ENCODE measurements around the gene RTN4RL1. TPM values are rescaled to one million over a fixed set of nuclear protein-coding genes. Genes with fewer than 3 reads are reported as not detected.
A peak's percentile ranks its signal among the peaks of the same experiment; 100 is the strongest.

Gene RTN4RL1
- total and polyA plus RNA-seq, 2 of the 13 experiments (the other 11 are each of a cell fraction or from before 2014, with no cell fraction given): 0.01 TPM; not detected in 1

DNA sequence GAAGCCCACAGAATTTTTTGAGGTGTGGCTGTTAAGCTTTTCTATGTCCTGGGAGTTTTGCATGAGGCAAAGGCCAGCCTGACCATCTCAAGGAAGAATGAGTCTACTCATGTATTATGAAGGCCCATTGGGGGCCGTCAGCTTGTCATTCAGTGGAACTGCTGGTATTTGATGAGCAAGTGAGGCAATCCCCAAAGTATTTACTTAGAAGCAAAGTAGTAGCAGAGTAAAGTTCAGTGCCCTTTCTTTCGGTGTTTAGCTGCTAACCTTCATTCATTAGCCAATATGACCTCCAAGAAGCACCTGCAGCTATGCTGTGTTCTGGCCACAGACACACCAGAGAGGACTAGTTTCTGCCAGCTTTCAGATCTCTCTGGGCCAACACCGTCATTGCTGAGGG is 115.1 kb downstream of the RTN4RL1 start (continued):
- TF ChIP-seq PITX1 (CRISPR knock-in tag; IDR thresholded peaks at IDR 0.05): no peak
- TF ChIP-seq TBX3 (IDR thresholded peaks at IDR 0.05; ENCODE audit: borderline replicate concordance): 0 out of 2 replicates have a peak, but pooled peaks have one; percentile 10
- no peak for TF ChIP-seq RELA (CRISPR knock-in tag; IDR thresholded peaks at IDR 0.05)
- TF ChIP-seq, protein P1, sequence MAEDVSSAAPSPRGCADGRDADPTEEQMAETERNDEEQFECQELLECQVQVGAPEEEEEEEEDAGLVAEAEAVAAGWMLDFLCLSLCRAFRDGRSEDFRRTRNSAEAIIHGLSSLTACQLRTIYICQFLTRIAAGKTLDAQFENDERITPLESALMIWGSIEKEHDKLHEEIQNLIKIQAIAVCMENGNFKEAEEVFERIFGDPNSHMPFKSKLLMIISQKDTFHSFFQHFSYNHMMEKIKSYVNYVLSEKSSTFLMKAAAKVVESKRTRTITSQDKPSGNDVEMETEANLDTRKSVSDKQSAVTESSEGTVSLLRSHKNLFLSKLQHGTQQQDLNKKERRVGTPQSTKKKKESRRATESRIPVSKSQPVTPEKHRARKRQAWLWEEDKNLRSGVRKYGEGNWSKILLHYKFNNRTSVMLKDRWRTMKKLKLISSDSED (CRISPR knock-in tag; IDR thresholded peaks at IDR 0.05): no peak

DNA sequence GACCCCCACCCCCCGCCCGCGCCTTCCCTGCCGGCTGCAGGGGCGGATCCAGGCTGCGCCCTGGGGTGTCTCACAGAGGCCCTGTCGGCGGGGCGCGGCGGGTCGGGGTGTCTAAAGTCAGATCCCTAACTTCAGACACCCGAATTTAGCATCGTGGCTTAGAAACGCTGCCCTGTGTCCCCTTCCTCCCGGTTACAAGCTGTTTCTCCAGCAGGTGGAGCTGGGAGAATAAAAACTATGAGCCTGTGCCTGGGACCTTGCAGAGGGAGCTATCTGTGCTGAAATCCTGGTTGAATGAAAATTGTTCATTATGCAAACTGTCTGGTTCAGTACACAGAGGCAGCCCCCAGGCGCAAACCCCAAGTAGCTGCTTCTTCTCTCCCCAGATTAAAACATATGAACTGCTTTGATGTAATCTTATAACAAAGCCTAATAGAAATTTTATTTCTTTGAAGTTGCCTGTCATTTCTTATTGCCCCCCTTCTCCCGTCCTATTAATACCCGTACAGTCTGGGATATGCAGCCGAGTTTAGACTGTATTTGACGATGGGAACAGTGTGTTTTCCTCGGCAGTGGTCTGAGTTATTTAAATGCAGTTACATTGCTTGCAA is 116.3 kb downstream of the RTN4RL1 start:
- DNase-seq (ENCODE audit: low spot score): peak; percentile 72
- Histone ChIP-seq H3K9me3 (ENCODE audit: low read length) (no peaks in the 10 kb centered on the region), H3K79me2 (ENCODE audit: insufficient read depth, low read length) (no peaks in the 10 kb centered on the region), H3K9ac (ENCODE audit: insufficient read depth, low read depth, low read length) (no peak overlapping the region), H3K27me3 (ENCODE audit: control insufficient read depth in 1 of 2, insufficient read depth in 2 of 2, low read length in 2 of 2) (peaks cover 1 to 47% of the 10 kb centered on the region in 2 experiments; a peak in 4 of 5 replicates), H3K4me2 (ENCODE audit: low read depth, low read length) (no peak overlapping the region), H2AFZ (ENCODE audit: low read length) (no peak overlapping the region), H3K27ac (ENCODE audit: extremely low read length, insufficient read depth, low read length) (no peak overlapping the region), H3K4me3 (replicated peaks in 1 of 3; ENCODE audit: insufficient read depth in 1 of 3, low read depth in 2 of 3, low read length in 3 of 3) (no peak overlapping the region), H4K20me1 (ENCODE audit: insufficient read depth, low read length) (no peaks in the 10 kb centered on the region), H3K4me1 (ENCODE audit: insufficient read depth, low read length) (peaks cover 42% of the 10 kb centered on the region), H3K36me3 (replicated peaks in 1 of 2; ENCODE audit: control insufficient read depth in 1 of 2, insufficient read depth in 2 of 2, low read length in 2 of 2) (no peaks in the 10 kb centered on the region)
- ChIA-PET POLR2A (interaction anchor here (0.9 to 1.8 kb wide), 2 partner anchors 89 to 117 kb away, joined by 3 to 18 read pairs; partner anchors contain the start of gene RTN4RL1), CTCF (ENCODE audit: low intra/inter-chr PET ratio, low total read pairs) (interaction anchor here (1.3 to 2.9 kb wide), 3 partner anchors 117 to 133 kb away, joined by 8 to 31 read pairs (median 15); partner anchors contain the start of genes DPH1, OVCA2 and RTN4RL1)
- in situ Hi-C loops (cut with HindIII; ENCODE audit: extremely low pct_ligation_motif_present, low pct_unique_long_range_greater_than_20kb) (loop anchor here (5.0 to 25.0 kb wide), 2 partner anchors 118 to 328 kb away; partner anchors contain the start of gene RTN4RL1), intact Hi-C loops (cut with micrococcal nuclease; ENCODE audit: unreplicated experiment) (loop anchor here (1.0 to 5.0 kb wide), 2 partner anchors 48 to 117 kb away; no protein-coding TSS in a partner anchor)
- peak; percentile 79 for ATAC-seq
- no TSS peak for BruUV-seq (replicated peaks)
- 15% methylated on average over 7 of the region's 22 CpGs for WGBS (ENCODE audit: low lambda C conversion rate)
- FAIRE-seq: peak; percentile 88
- TF ChIP-seq ZNF841 (CRISPR knock-in tag; IDR thresholded peaks at IDR 0.05; ENCODE audit: borderline replicate concordance) (no peak), RAD21 (CRISPR knock-in tag; IDR thresholded peaks at IDR 0.05) (peak; percentile 83), ZNF468 (CRISPR knock-in tag; IDR thresholded peaks at IDR 0.05) (no peak), ZNF263 (CRISPR knock-in tag; IDR thresholded peaks at IDR 0.05) (peak; percentile 53), REPIN1 (CRISPR knock-in tag; IDR thresholded peaks at IDR 0.05; ENCODE audit: borderline replicate concordance, low read depth) (no peak), ZNF557 (CRISPR knock-in tag; IDR thresholded peaks at IDR 0.05) (no peak), GPN1 (CRISPR knock-in tag; IDR thresholded peaks at IDR 0.05; ENCODE audit: borderline replicate concordance) (no peak), BCL6 (CRISPR knock-in tag; IDR thresholded peaks at IDR 0.05) (0 out of 2 replicates have a peak, but pooled peaks have one; percentile 15), ZNF441 (CRISPR knock-in tag; IDR thresholded peaks at IDR 0.05; ENCODE audit: borderline replicate concordance) (no peak), ERF (CRISPR knock-in tag; IDR thresholded peaks at IDR 0.05) (peak; percentile 39; the same call in 1 of the 2 replicates), TSC22D2 (CRISPR knock-in tag; IDR thresholded peaks at IDR 0.05; ENCODE audit: borderline replicate concordance) (no peak), REL (CRISPR knock-in tag; conservative IDR thresholded peaks at IDR 0.05) (0 out of 2 replicates have a peak, but pooled peaks have one; percentile 24)
- TF ChIP-seq, protein P2, sequence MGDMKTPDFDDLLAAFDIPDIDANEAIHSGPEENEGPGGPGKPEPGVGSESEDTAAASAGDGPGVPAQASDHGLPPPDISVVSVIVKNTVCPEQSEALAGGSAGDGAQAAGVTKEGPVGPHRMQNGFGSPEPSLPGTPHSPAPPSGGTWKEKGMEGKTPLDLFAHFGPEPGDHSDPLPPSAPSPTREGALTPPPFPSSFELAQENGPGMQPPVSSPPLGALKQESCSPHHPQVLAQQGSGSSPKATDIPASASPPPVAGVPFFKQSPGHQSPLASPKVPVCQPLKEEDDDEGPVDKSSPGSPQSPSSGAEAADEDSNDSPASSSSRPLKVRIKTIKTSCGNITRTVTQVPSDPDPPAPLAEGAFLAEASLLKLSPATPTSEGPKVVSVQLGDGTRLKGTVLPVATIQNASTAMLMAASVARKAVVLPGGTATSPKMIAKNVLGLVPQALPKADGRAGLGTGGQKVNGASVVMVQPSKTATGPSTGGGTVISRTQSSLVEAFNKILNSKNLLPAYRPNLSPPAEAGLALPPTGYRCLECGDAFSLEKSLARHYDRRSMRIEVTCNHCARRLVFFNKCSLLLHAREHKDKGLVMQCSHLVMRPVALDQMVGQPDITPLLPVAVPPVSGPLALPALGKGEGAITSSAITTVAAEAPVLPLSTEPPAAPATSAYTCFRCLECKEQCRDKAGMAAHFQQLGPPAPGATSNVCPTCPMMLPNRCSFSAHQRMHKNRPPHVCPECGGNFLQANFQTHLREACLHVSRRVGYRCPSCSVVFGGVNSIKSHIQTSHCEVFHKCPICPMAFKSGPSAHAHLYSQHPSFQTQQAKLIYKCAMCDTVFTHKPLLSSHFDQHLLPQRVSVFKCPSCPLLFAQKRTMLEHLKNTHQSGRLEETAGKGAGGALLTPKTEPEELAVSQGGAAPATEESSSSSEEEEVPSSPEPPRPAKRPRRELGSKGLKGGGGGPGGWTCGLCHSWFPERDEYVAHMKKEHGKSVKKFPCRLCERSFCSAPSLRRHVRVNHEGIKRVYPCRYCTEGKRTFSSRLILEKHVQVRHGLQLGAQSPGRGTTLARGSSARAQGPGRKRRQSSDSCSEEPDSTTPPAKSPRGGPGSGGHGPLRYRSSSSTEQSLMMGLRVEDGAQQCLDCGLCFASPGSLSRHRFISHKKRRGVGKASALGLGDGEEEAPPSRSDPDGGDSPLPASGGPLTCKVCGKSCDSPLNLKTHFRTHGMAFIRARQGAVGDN (CRISPR knock-in tag; IDR thresholded peaks at IDR 0.05): peak; percentile 42

All from HepG2 (cell line).